SU-DHL-6 (cell line): ENCODE results near the gene PPY.

Source experiments
- H2AFZ ChIP-seq: fragments of 200-600 bp; sonication (generic); 2 replicates; pipeline ENCODE4 v1.6.1; 2014; ENCODE audit warnings: low read depth, mild to moderate bottlenecking, moderate library complexity, mixed read lengths, antibody characterized with exemption, low read length; ENCODE audit not compliant: severe bottlenecking
- H3F3A ChIP-seq: fragments of 200-600 bp; shearing (Covaris generic); 2 replicates; pipeline ENCODE4 v1.6.0; 2016; ENCODE audit warnings: antibody characterized with exemption, mild to moderate bottlenecking; ENCODE audit not compliant: insufficient read depth
- H3K27ac ChIP-seq: fragments of 200-600 bp; sonication (generic); 2 replicates; pipeline ENCODE4 v1.5.1; 2016; ENCODE audit warnings: low read depth, mild to moderate bottlenecking, low read length, moderate library complexity, mixed read lengths
- H3K27me3 ChIP-seq: fragments of 200-600 bp; sonication (generic), shearing (Covaris generic); 2 replicates; pipeline ENCODE4 v1.6.0; 2014; ENCODE audit warnings: mild to moderate bottlenecking, low read length
- H3K36me3 ChIP-seq: fragments of 200-600 bp; sonication (generic); 2 replicates; pipeline ENCODE4 v1.6.1; 2014; ENCODE audit warnings: mild to moderate bottlenecking, low read length, mixed read lengths
- H3K4me2 ChIP-seq: fragments of 300-600, 200-600 bp; shearing (Covaris generic), sonication (generic); 2 replicates; pipeline ENCODE4 v1.6.0; 2014; ENCODE audit warnings: low read length, low read depth, mild to moderate bottlenecking; ENCODE audit not compliant: poor library complexity, severe bottlenecking
- H3K4me3 ChIP-seq: fragments of 200-600 bp; sonication (generic); 2 replicates; pipeline ENCODE4 v1.5.1; 2014; ENCODE audit warnings: antibody characterized with exemption, low read length, mild to moderate bottlenecking, mixed read lengths; ENCODE audit not compliant: insufficient read depth, poor library complexity, severe bottlenecking
- H3K79me2 ChIP-seq: fragments of 200-600 bp; sonication (generic); 2 replicates; pipeline ENCODE4 v1.6.1; 2014; ENCODE audit warnings: mild to moderate bottlenecking, low read length, moderate library complexity; ENCODE audit not compliant: insufficient read depth
- H3K9ac ChIP-seq: fragments of 200-600 bp; sonication (generic); 2 replicates; pipeline ENCODE4 v1.7.0; 2014; ENCODE audit warnings: mild to moderate bottlenecking, low read length
- H3K9me2 ChIP-seq: fragments of 200-600 bp; sonication (generic); replicated peaks from 2 replicates; pipeline ENCODE4 v1.6.1; 2014; ENCODE audit warnings: low read length; ENCODE audit not compliant: insufficient read depth
- H3K9me3 ChIP-seq: fragments of 200-600 bp; sonication (generic); 2 replicates; pipeline ENCODE4 v1.6.1; 2014; ENCODE audit warnings: low read length, mixed read lengths; ENCODE audit not compliant: insufficient read depth
- H4K20me1 ChIP-seq: fragments of 200-600 bp; sonication (generic); 2 replicates; pipeline ENCODE4 v1.6.1; 2014; ENCODE audit warnings: low read depth, mild to moderate bottlenecking, antibody characterized with exemption, low read length, moderate library complexity, mixed read lengths
- EZH2phosphoT487 ChIP-seq: fragments of 200-600 bp; sonication (generic), shearing (Covaris generic); conservative IDR thresholded peaks from 2 replicates; pipeline ENCODE4 v1.6.1; 2018; ENCODE audit warnings: mild to moderate bottlenecking, antibody characterized with exemption, low read length, moderate library complexity, mixed read lengths
- TF ChIP-seq, protein P1 (sequence below): fragments of 200-600 bp; sonication (generic); IDR thresholded peaks from one replicate; pipeline ENCODE4 v1.5.1; 2017; ENCODE audit warnings: antibody characterized with exemption, mild to moderate bottlenecking, low read length, moderate library complexity; ENCODE audit not compliant: insufficient read depth, poor library complexity, severe bottlenecking

The PPY gene

DNA sequence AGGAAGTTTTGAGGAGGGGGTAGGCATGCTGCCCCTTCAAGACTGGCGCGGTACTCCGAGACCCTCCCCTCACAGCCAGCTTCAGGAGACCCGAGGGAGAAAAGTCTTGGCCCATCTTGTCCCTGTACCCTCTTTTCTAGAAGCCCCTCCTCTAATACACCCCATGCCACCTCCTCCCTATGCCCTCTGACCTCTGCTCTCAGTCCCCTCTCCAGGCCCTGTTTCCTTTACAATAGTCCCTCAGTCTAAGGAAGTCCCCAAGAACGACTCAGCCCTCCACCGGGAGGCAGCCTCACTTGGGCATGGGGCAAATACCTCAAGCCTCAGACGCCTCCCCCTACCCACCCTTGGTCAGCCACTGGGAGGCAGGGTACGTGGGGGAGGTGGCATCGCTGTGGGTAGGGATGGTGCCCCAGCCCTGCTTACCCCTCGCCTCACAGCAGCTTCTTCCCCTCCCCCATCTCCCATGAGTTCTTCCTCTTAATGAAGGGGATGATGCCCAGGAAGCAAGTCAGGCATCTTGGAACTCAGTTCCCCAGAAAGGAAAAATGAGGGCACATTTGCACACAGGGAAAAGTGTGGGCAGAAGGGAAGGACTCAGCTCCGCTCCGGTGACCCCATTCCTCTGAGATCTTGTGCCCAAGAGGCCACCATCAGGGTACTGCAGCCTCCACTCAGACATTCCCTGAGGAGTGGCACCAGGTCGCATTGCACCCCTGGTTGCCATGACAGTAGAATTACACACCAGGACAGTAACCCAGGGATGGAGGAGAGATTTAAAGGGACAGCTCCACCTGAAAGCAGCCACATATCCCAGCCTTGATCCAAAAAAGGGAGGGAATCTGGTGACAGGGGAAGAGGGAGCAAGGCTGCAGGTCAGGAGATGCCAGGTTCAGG is 41.2 kb downstream of the PPY start:
- Histone ChIP-seq H3K27me3 (no peaks in the 10 kb centered on the region), H3K4me3 (no peak overlapping the region), H3F3A (no peaks in the 10 kb centered on the region), H3K4me2 (no peak overlapping the region), H3K79me2 (no peaks in the 10 kb centered on the region), H3K36me3 (no peaks in the 10 kb centered on the region), H2AFZ (no peak overlapping the region), H3K9me2 (no peaks in the 10 kb centered on the region), H3K9ac (no peak overlapping the region), H3K27ac (no peak overlapping the region), H3K9me3 (no peaks in the 10 kb centered on the region), H4K20me1 (no peaks in the 10 kb centered on the region)
- TF ChIP-seq, protein P1, sequence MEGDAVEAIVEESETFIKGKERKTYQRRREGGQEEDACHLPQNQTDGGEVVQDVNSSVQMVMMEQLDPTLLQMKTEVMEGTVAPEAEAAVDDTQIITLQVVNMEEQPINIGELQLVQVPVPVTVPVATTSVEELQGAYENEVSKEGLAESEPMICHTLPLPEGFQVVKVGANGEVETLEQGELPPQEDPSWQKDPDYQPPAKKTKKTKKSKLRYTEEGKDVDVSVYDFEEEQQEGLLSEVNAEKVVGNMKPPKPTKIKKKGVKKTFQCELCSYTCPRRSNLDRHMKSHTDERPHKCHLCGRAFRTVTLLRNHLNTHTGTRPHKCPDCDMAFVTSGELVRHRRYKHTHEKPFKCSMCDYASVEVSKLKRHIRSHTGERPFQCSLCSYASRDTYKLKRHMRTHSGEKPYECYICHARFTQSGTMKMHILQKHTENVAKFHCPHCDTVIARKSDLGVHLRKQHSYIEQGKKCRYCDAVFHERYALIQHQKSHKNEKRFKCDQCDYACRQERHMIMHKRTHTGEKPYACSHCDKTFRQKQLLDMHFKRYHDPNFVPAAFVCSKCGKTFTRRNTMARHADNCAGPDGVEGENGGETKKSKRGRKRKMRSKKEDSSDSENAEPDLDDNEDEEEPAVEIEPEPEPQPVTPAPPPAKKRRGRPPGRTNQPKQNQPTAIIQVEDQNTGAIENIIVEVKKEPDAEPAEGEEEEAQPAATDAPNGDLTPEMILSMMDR = no peak
- no peak for TF ChIP-seq EZH2phosphoT487

DNA sequence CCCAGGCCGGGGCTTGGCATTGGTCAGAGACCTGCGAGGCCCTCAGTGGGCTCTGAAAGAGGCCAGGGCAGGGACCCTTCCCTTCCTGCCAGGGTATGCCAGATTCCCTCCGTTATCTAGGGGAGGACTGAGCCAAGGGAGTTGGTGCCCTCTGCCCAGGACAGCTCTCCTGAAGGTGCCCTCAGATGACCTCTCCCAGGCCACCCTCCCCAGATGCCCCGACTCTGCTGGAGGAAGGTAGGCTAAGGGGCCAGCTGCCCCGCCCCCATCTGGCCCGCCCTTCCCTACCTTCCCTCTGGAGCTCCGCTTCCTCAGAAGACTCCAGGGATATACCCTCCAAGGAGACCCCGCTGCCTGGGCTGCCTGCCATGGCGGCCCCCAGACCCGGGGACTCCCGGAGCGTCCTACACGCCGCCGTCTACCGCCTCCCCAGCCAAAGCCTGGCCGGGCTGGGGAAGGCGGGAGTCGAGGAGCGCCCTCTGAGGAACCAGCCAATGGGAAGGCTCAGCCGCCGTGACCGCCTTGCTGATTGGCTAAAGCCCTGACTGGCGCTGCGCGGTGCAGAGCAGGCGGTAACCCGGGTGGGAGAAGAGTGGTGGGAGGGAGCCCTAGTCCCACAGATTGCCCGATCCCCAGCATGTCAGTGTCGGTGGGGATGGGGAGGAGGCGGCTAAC is 42.0 kb downstream of the PPY start:
- Histone ChIP-seq H3K9me3 (no peaks in the 10 kb centered on the region), H2AFZ (no peak overlapping the region), H4K20me1 (no peaks in the 10 kb centered on the region), H3K36me3 (no peaks in the 10 kb centered on the region), H3K4me2 (no peak overlapping the region), H3K4me3 (no peak overlapping the region), H3K79me2 (no peaks in the 10 kb centered on the region), H3K27ac (no peak overlapping the region), H3K27me3 (no peaks in the 10 kb centered on the region), H3F3A (no peaks in the 10 kb centered on the region), H3K9ac (no peak overlapping the region), H3K9me2 (no peaks in the 10 kb centered on the region)
- TF ChIP-seq EZH2phosphoT487 = no peak
- TF ChIP-seq, protein P1 = no peak

DNA sequence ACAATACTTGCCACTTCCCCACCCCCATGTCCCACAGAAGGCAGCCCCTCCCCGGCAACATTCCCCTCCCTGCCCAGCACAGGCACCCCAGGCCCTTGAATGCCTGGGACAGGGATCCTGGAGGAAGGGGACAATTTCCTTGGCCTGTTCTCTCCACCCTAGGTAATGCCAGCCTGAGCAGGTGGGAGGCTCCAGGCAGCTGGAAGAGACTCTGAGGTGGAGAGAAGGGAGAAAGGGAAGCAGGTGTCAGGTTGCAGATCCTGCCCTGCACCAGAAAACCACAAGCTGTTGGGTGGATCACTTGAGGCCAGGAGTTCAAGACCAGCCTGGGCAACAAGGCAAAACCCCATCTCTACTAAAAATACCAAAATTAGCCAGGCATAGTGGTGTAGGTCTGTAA is 43.8 kb downstream of the PPY start:
- Histone ChIP-seq H3K9me3 (no peaks in the 10 kb centered on the region), H3K27me3 (no peaks in the 10 kb centered on the region), H3K27ac (no peak overlapping the region), H4K20me1 (no peaks in the 10 kb centered on the region), H3K79me2 (no peaks in the 10 kb centered on the region), H3K4me2 (no peak overlapping the region), H3K9me2 (no peaks in the 10 kb centered on the region), H2AFZ (no peak overlapping the region), H3F3A (no peaks in the 10 kb centered on the region), H3K9ac (no peak overlapping the region), H3K36me3 (no peaks in the 10 kb centered on the region), H3K4me3 (no peak overlapping the region)
- TF ChIP-seq EZH2phosphoT487 = no peak
- TF ChIP-seq, protein P1 = no peak
